Loucy (cell line): ENCODE results near the gene PACRGL.

Experiments
- CTCF ChIP-seq: fragments of 200-600 bp; sonication (generic); conservative IDR thresholded peaks from 2 replicates; pipeline ENCODE4 v1.5.1; 2014; ENCODE audit warnings: mild to moderate bottlenecking, antibody characterized with exemption, low read length
- EZH2phosphoT487 ChIP-seq: fragments of 200-600 bp; IDR thresholded peaks from 2 replicates; pipeline ENCODE4 v1.6.1; 2018; ENCODE audit warnings: antibody characterized with exemption, mild to moderate bottlenecking, moderate library complexity, borderline replicate concordance

- TF ChIP-seq CTCF (no peak), EZH2phosphoT487 (no peak)
Measured at GRCh38 chr4:20680736-20681135, 19.5 kb upstream of the PACRGL start.
